T-cell (primary cell): Measurements from ENCODE around the gene ANO2. TPM values are rescaled to one million over a fixed set of nuclear protein-coding genes. Genes with fewer than 3 reads are reported as not detected.
"Not testable (repeated sequence)": the region's sequence is repeated elsewhere in the genome, so short reads cannot be mapped to it uniquely, and the experiment has no call there.

Experiments
- ATAC-seq, 4 experiments: fragments of 200-7000 bp in 3 of 4; fragments of 150-1000 bp in 1 of 4; cut with Tn5 transposase; replicated peaks in 1 of 4; 1 replicate in 3 of 4; 2 replicates in 1 of 4; pipeline ENCODE4 v1.10.0; 2021; ENCODE audit warnings: moderate library complexity in 3 of 4, mild to moderate bottlenecking in 2 of 4, moderate number of reproducible peaks in 1 of 4
- CTCF ChIA-PET, 2 donors: fragments of 300-600 bp; sonication (Branson Sonifier 250); formaldehyde crosslinking; loops; one replicate each; lab custom pipeline; 2022; ENCODE audit warnings: antibody characterized with exemption in 2 of 2; lab: Charles Lee
- POLR2A ChIA-PET, 2 donors: fragments of 300-600 bp; sonication (Branson Sonifier 250); formaldehyde crosslinking; loops; one replicate each; lab custom pipeline; 2022; ENCODE audit warnings: antibody characterized with exemption in 2 of 2; lab: Charles Lee
- DNase-seq, 35 experiments: peaks; one replicate each; pipeline versions ENCODE4 v3.0.0 to v3.0.0-alpha.2; 2013 to 2023
- H3K27ac ChIP-seq: one replicate; pipeline ENCODE4 v1.5.1; 2013; ENCODE audit warnings: low read length
- H3K27me3 ChIP-seq, 2 experiments: replicated peaks in 1 of 2; 1 replicate in 1 of 2; 2 replicates in 1 of 2; pipeline versions ENCODE4 v1.6.1 to v1.7.0; 2013; ENCODE audit warnings: low read length in 1 of 2, mixed read lengths in 1 of 2; ENCODE audit not compliant: control insufficient read depth in 2 of 2, insufficient read depth in 2 of 2; ENCODE audit errors: extremely low read depth in 1 of 2
- H3K36me3 ChIP-seq, 2 donors: 1 replicate in 1 of 2; 2 replicates in 1 of 2; pipeline versions ENCODE4 v1.6.1 to v1.7.0; 2013; ENCODE audit warnings: low read length in 1 of 2; ENCODE audit not compliant: control insufficient read depth in 2 of 2, insufficient read depth in 1 of 2; ENCODE audit errors: extremely low read depth in 1 of 2
- H3K4me1 ChIP-seq, 2 experiments: 1 replicate in 1 of 2; 2 replicates in 1 of 2; pipeline versions ENCODE4 v1.6.1 to v1.7.0; 2013; ENCODE audit warnings: low read length in 2 of 2, mixed read lengths in 1 of 2; ENCODE audit not compliant: insufficient read depth in 2 of 2, control insufficient read depth in 1 of 2; ENCODE audit errors: extremely low read depth in 1 of 2
- H3K4me3 ChIP-seq, 2 donors: 1 replicate in 1 of 2; 2 replicates in 1 of 2; pipeline versions ENCODE4 v1.5.1 to v1.7.0; 2013; ENCODE audit warnings: mild to moderate bottlenecking in 2 of 2, low read length in 1 of 2, moderate library complexity in 1 of 2; ENCODE audit not compliant: control insufficient read depth in 1 of 2; ENCODE audit errors: extremely low read depth in 1 of 2
- H3K9me3 ChIP-seq: 2 replicates; pipeline ENCODE4 v1.7.0; 2013
- H3K27ac Mint-ChIP-seq, 2 donors: one replicate each; pipeline ENCODE4 v1.8.0; 2020 to 2021; ENCODE audit warnings: mild to moderate bottlenecking in 2 of 2, mixed read lengths in 2 of 2
- H3K27me3 Mint-ChIP-seq, 2 donors: one replicate each; pipeline ENCODE4 v1.8.0; 2021 to 2022; ENCODE audit warnings: mixed read lengths in 2 of 2
- H3K36me3 Mint-ChIP-seq: one replicate; pipeline ENCODE4 v1.8.0; 2021; ENCODE audit warnings: mixed read lengths
- H3K4me1 Mint-ChIP-seq, 3 donors: one replicate each; pipeline ENCODE4 v1.8.0; 2020 to 2022; ENCODE audit warnings: mixed read lengths in 3 of 3, mild to moderate bottlenecking in 1 of 3
- H3K4me3 Mint-ChIP-seq, 3 donors: one replicate each; pipeline ENCODE4 v1.8.0; 2020 to 2022; ENCODE audit warnings: mild to moderate bottlenecking in 3 of 3, mixed read lengths in 3 of 3, moderate library complexity in 3 of 3
- H3K9me3 Mint-ChIP-seq, 3 donors: one replicate each; pipeline ENCODE4 v1.8.0; 2020 to 2022; ENCODE audit warnings: mixed read lengths in 3 of 3
- WGBS: methylation state at CpG from one replicate; pipeline ENCODE4 v1.1.5; 2013; ENCODE audit warnings: missing lambda C conversion rate; ENCODE audit not compliant: insufficient coverage; 5-methylcytosine and 5-hydroxymethylcytosine counted together
- total RNA-seq, 35 experiments: library from RNA in 6 of 35; stranded (reverse) in 6 of 35; fragments of 120-200 nt in 1 of 35; gene quantifications; one replicate each; pipeline versions ENCODE4 v1.2.1 to v1.2.4 and lab custom pipeline; 2013 to 2026

ANO2 gene
- total RNA-seq, 5 donors from 2014 or later (not counting 1 experiment from before 2014, with no cell fraction given) = not detected

DNA sequence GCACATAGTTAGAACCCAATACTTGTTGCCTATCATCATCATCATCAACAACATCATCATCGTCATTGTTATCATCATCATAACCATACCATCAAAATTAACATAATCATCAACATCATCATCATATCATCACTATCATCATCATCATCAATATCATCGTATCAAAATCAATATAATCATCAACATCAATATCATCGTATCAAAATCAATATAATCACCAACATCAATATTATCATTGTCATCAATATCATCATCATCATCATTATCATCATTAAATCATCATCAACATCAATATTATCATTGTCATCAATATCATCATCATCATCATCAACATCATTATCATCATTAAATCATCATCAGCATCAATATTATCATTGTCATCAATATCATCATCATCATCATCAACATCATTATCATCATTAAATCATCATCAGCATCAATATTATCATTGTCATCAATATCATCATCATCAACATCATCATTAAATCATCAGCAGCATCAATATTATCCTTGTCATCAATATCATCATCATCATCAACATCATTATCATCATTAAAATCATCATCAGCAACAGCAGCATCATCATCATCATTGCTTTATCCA, 286.6 kb downstream of the ANO2 start:
- CTCF ChIA-PET, H3K4me3 ChIP-seq, H3K9me3 ChIP-seq, H3K36me3 Mint-ChIP-seq, H3K4me1 Mint-ChIP-seq, H3K9me3 Mint-ChIP-seq, H3K27me3 ChIP-seq, ATAC-seq, POLR2A ChIA-PET, H3K4me1 ChIP-seq, H3K27ac ChIP-seq, H3K4me3 Mint-ChIP-seq, H3K27me3 Mint-ChIP-seq, DNase-seq, H3K36me3 ChIP-seq, H3K27ac Mint-ChIP-seq: not testable (repeated sequence)
- 87% methylated on average over 3 of the region's 3 CpGs for WGBS

GRCh38 chr12:5656836-5657235, 288.2 kb downstream of the ANO2 start:
- no peak for DNase-seq
- H3K4me1 Mint-ChIP-seq = no peaks in the 10 kb centered on the region
- no peaks in the 10 kb centered on the region for H3K27me3 ChIP-seq
- CTCF ChIA-PET = no interaction called here
- no peaks in the 10 kb centered on the region for H3K36me3 Mint-ChIP-seq
- H3K27ac Mint-ChIP-seq = no peak overlapping the region
- ATAC-seq = no peak
- no peaks in the 10 kb centered on the region for H3K36me3 ChIP-seq
- no peak overlapping the region for H3K4me3 ChIP-seq
- H3K9me3 ChIP-seq = no peaks in the 10 kb centered on the region
- H3K27me3 Mint-ChIP-seq = no peaks in the 10 kb centered on the region
- no peaks in the 10 kb centered on the region for H3K9me3 Mint-ChIP-seq
- H3K27ac ChIP-seq = no peak overlapping the region
- POLR2A ChIA-PET = no interaction called here
- 50% methylated on average over 4 of the region's 4 CpGs for WGBS
- H3K4me3 Mint-ChIP-seq = no peak overlapping the region
- no peaks in the 10 kb centered on the region for H3K4me1 ChIP-seq

DNA sequence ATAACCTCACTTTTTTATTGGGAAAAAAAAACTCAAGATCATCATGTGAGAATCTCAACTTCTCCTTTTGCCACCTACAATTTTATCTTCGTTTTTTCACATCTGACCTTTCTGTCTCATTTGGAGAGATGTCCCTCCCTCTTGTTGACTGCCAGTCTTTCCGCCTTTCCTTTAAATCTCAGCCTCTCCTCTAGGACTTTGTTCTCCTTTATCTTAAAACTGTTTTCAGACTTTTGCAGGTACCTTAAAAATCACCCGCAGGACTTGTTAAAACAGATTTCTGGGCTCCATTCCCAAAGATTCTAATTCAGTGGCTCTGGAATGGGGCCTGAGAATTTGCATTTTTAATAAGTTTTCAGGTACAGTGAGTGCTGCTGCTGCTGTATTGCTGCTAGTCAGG, 289.9 kb downstream of the ANO2 start:
- Histone ChIP-seq H3K9me3 (no peaks in the 10 kb centered on the region), H3K27me3 (no peaks in the 10 kb centered on the region), H3K27ac (no peak overlapping the region), H3K4me3 (no peak overlapping the region), H3K36me3 (no peaks in the 10 kb centered on the region), H3K4me1 (no peaks in the 10 kb centered on the region)
- POLR2A ChIA-PET = no interaction called here
- Mint-ChIP-seq H3K4me3 (no peak overlapping the region), H3K27ac (no peak overlapping the region), H3K36me3 (no peaks in the 10 kb centered on the region), H3K4me1 (no peaks in the 10 kb centered on the region), H3K27me3 (peaks cover 0 to 4% of the 10 kb centered on the region in 2 donors), H3K9me3 (no peaks in the 10 kb centered on the region)
- no CpG with 5 or more reads among the region's 3 CpGs for WGBS
- DNase-seq (no peak), ATAC-seq (no peak)
- CTCF ChIA-PET = no interaction called here

DNA sequence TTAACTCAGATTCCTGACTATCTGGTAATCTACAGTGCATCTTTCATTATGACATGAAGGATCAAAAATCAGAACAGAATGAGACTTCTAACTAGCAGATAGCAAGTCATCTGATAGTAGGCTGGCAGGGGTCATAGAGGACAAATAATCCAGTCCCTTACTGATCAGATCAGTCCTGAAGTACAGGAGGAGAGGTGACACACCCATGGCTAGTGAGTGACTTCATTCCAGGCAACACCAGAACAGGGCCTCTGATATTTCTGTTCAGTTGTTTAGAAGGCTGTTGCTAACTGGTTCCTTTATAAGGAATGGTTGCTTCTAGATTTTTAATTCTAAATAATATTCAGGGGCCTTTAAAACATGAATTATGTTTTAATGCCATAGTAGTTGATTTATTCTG, 291.0 kb downstream of the ANO2 start:
- peaks cover 3 to 9% of the 10 kb centered on the region in 2 donors for H3K27me3 Mint-ChIP-seq
- no peaks in the 10 kb centered on the region for H3K4me1 Mint-ChIP-seq
- H3K27ac Mint-ChIP-seq = no peak overlapping the region
- no peak for ATAC-seq
- no peak overlapping the region for H3K4me3 ChIP-seq
- DNase-seq = no peak
- CTCF ChIA-PET = no interaction called here
- H3K27ac ChIP-seq = no peak overlapping the region
- H3K9me3 ChIP-seq = no peaks in the 10 kb centered on the region
- H3K9me3 Mint-ChIP-seq = no peaks in the 10 kb centered on the region
- no peaks in the 10 kb centered on the region for H3K36me3 Mint-ChIP-seq
- no peaks in the 10 kb centered on the region for H3K36me3 ChIP-seq
- no peaks in the 10 kb centered on the region for H3K27me3 ChIP-seq
- H3K4me3 Mint-ChIP-seq = no peak overlapping the region
- H3K4me1 ChIP-seq = no peaks in the 10 kb centered on the region
- POLR2A ChIA-PET = no interaction called here

- no peak overlapping the region for H3K27ac ChIP-seq
- Mint-ChIP-seq H3K27ac (no peak overlapping the region), H3K9me3 (no peaks in the 10 kb centered on the region), H3K4me1 (no peaks in the 10 kb centered on the region), H3K36me3 (no peaks in the 10 kb centered on the region), H3K4me3 (no peak overlapping the region), H3K27me3 (peaks cover 11 to 24% of the 10 kb centered on the region in 2 donors)
- CTCF ChIA-PET = no interaction called here
- POLR2A ChIA-PET = no interaction called here
- no peak overlapping the region for H3K4me3 ChIP-seq
- 57% methylated on average over 1 of the region's 1 CpG for WGBS
- H3K9me3 ChIP-seq = no peaks in the 10 kb centered on the region
- no peak for DNase-seq
- no peaks in the 10 kb centered on the region for H3K4me1 ChIP-seq
- H3K27me3 ChIP-seq = peaks cover 0 to 9% of the 10 kb centered on the region in 2 experiments
- no peaks in the 10 kb centered on the region for H3K36me3 ChIP-seq
- no peak for ATAC-seq
Observed at GRCh38 chr12:5650829-5651461, 294.1 kb downstream of the ANO2 start.

DNA sequence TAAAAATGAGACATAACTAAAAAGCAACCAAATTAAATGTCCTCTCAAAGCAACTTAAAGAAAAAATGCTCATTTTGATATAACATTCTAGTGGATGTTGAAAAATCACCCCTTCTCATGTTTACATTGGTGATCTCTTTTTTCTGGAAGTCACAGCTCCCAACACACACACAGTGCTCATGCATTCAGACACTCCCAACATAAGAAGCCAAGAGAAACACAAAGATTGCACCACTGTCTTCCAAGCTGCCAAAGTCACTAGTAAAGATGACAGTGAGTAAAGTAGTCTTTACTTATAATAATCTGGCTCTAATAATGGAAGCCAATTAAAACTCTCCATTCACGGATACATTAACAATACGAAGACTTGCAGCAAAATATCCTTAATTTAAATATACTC, 294.8 kb downstream of the ANO2 start:
- no peaks in the 10 kb centered on the region for H3K9me3 Mint-ChIP-seq
- H3K36me3 Mint-ChIP-seq = no peaks in the 10 kb centered on the region
- no CpG with 5 or more reads among the region's 2 CpGs for WGBS
- H3K4me3 ChIP-seq = no peak overlapping the region
- no peaks in the 10 kb centered on the region for H3K4me1 ChIP-seq
- H3K27ac ChIP-seq = no peak overlapping the region
- DNase-seq (no peak), ATAC-seq (no peak)
- H3K4me1 Mint-ChIP-seq = no peaks in the 10 kb centered on the region
- H3K27me3 Mint-ChIP-seq = peaks cover 11 to 24% of the 10 kb centered on the region in 2 donors
- no peaks in the 10 kb centered on the region for H3K36me3 ChIP-seq
- CTCF ChIA-PET = no interaction called here
- POLR2A ChIA-PET = no interaction called here
- no peak overlapping the region for H3K27ac Mint-ChIP-seq
- H3K4me3 Mint-ChIP-seq = no peak overlapping the region
- no peaks in the 10 kb centered on the region for H3K9me3 ChIP-seq
- H3K27me3 ChIP-seq = peaks cover 0 to 9% of the 10 kb centered on the region in 2 experiments
